ENCODE measurements around the gene SRSF1.
"Not testable (repeated sequence)": the region's sequence is repeated elsewhere in the genome, so short reads cannot be mapped to it uniquely, and the experiment has no call there.

Gene SRSF1, protein sequence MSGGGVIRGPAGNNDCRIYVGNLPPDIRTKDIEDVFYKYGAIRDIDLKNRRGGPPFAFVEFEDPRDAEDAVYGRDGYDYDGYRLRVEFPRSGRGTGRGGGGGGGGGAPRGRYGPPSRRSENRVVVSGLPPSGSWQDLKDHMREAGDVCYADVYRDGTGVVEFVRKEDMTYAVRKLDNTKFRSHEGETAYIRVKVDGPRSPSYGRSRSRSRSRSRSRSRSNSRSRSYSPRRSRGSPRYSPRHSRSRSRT

GRCh38 chr17:58006924-58007780, at the start of gene SRSF1:
SRSF1 (minus strand) TSS chr17:58007246; CDS start chr17:58007137, 109 bp downstream.
- DNase-seq, result peak; percentile 97 to 98

- DNase-seq, result no peak
These were observed 49.4 kb upstream of the SRSF1 start for GRCh38 chr17:58056476-58056875.

GRCh38 chr17:58054641-58055040, 47.6 kb upstream of the SRSF1 start:
- DNase-seq, result no peak

GRCh38 chr17:58052945-58053715, 46.1 kb upstream of the SRSF1 start:
- DNase-seq, result peak; percentile 9 to 35

DNA sequence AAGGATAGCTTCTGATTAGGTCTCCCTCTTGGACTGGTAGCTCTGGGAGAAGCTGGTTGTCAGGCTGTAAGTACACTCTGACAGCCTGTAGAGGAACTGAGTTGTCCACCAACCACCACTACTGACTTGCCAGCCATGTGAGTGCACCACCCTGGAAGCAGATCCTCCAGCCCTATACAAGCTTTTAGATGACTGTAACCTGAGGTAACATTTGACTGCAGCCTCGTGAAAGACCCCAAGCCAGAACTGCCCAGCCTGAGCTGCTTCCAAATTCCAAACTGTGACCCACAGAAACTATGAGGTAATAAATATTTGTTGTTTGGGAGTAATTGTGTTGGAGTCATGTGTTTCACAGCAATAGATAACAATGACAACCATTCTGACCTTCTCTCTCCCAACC, 45.4 kb upstream of the SRSF1 start:
- DNase-seq, result no peak

DNA sequence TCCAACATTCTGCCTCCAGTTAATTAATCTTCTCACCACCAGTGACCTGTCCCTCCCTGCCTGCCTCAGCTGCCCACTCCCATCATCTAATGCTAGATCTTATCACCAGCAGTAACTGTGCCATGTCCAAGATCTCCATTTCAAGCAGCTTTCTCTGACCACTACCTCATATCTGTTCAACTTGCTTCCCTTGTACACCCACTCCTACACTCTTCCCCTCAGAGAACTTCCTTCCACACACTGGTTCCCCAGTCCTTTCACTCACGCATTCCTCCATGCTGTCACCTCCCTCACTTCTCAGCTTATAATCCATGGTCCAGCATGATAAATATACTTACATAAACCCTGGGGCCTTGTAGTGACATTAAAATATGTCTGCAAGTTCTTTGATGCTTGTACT, 44.4 kb upstream of the SRSF1 start:
- DNase-seq, result no peak

DNA sequence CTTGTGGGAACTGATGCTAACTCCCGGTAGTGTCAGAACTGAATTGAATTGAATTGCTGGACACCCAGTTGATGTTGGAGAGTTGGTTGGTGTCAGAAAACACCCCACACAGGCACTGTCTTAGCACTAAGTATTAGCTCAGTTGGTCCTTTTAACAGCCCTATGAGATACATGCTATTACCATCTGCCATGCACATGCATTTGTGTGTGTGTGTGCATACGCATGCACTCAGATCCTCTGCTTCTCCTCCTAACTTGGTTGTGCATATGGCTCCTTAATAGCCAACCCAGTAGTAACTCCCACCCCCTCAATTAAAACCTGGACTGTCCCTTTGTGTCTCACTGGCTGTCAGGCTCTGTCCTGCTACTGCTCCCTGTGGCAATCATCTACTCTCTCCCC, 43.9 kb upstream of the SRSF1 start:
- DNase-seq, result no peak

GRCh38 chr17:58049533-58049932, 42.5 kb upstream of the SRSF1 start:
- DNase-seq, result no peak

DNA sequence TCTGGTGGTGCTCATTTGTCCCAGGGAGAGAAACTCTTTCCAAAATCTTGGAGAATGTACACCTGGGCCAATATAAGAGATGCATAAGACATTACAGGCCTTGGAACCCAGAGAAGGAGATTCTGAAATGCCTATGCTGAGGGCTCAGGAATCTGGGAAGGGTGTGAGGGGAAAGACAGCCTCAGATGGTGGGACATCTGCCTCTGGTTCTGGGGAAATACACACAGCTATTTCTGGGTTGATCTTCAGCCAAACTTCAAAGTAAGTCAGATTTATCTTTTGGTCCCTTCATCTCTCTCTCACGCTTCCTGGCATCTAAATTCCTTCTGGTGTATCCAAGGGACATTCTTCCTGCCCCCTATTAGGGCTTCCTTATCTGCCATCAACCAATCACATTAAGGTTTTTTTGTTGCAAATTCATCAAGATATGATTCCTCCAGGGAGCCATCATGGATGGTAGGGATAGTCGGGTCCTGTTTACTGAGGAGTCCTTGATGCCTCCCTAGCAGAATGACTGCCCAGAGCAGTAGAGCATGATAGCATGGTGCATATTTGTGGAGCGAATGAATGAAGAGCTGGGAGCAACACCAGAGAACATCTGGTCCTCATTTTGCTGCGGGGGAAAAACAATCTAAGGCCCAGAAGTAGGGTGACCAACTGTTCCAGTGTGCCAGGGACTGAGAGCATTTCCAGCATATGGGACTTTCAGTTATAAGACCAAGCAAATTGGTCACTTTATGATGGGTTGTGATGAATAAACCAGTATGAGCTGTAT, 40.5 kb upstream of the SRSF1 start:
- no peak for DNase-seq

DNA sequence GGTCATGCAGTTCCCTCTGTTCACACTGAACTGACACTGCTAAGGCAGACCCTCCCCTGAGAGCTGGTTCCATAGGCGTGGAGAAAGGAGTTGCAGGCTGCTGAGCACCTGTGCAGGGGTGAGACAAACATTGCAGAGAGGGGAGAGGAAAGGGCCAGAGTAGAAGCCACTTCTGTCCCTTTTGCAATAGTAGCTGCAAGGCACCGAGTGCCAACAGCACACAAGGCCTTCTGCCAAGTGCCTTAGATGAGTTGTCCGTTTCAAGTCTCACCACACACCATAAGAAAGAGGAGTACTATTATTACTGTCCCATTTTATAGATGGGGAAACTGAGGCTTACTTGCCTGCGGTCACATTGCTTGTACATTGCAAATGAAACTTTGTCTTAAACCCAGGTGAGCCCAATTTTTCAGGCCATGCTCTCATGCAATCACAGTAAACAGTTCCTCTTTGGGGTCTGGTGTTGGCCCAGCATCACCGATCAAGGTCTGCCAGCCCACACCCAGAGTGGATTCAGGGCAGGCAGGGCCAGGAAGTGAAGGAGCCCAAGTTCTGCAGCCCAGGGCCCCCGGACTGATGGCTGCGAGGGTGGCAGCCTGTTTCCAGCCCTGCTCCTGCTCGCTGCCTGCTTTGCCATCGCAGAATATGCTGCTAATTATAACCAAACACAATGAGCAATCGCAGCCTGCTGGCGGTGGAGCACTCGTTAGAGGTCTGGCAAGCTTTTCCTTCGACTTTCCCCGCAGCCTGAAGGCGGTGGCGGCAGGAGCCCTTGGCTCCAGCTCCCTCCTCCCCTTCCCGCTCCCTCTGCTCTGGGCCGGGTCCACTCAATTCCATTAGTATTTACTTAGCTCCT, 39.4 kb upstream of the SRSF1 start:
- DNase-seq, result no peak

DNA sequence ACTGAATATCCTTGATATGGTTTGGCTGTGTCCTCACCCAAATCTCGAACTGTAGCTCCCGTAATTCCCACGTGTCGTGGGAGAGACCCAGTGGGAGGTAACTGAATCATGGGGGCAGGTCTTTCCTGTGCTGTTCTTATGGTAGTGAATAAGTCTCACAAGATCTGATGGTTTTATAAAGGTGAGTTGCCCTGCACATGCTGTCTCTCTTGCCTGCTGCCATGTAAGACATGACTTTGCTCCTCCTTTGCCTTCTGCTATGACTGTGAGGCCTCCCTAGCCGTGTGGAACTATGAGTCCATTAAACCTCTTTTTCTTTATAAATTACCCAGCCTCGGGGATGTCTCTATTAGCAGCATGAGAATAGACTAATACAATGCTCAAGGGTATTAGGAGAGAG, 37.2 kb upstream of the SRSF1 start:
- DNase-seq, result not testable (repeated sequence)

GRCh38 chr17:58043221-58044181, 36.5 kb upstream of the SRSF1 start:
- no peak for DNase-seq

DNA sequence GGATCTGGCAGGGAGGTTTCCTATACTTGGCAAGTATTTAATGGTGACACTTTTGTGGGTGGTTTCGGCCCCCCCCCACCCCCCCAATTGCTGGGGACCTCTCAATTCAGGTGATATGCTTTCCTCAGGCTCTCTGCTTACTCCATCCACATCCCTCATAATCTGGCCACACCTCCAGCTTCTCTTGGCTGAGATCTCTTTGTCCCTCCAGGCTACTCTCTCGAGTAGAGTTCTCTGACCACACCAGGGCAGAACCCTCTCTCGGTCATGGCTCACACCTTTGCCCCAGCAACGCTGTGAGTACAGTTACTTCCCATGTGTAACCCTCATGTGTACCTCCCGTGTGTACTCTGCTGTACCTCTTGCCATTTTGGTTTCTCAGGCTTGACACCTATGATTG, 34.1 kb upstream of the SRSF1 start:
- DNase-seq, result no peak

- no peak for DNase-seq
These were observed 33.3 kb upstream of the SRSF1 start for GRCh38 chr17:58040386-58040785.

- DNase-seq, result no peak
These were observed 32.9 kb upstream of the SRSF1 start for GRCh38 chr17:58039975-58040374.

- DNase-seq, result no peak
These were observed 25.8 kb upstream of the SRSF1 start for GRCh38 chr17:58032691-58033415.

- no peak for DNase-seq
These were observed 21.5 kb upstream of the SRSF1 start for GRCh38 chr17:58028578-58028977.

DNA sequence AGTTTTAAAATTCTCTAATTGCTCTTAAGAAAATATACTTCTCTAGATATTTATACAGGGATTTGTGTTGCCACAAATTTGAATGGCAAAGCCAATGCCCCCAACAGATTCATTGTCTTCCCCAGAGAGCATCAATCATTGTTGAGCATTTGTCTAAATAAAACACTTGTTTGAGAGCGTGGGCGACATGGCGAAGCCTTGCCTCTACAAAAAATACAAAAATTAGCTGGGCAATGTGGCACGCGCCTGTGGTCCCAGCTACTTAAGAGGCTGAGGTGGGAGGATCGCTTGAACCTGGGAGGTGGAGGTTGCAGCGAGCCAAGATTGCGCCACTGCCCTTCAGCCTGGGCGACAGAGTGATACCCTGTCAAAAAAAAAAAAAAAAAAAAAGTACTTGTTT, 13.4 kb upstream of the SRSF1 start:
- DNase-seq, result no peak

GRCh38 chr17:58019521-58019920, 12.5 kb upstream of the SRSF1 start:
- DNase-seq, result no peak

- no peak for DNase-seq
These were observed 12.0 kb upstream of the SRSF1 start for GRCh38 chr17:58019039-58019438.
